DMS114 treated with DMSO at 0.1 percent for 48 hours (cell line): ENCODE measurements around the gene GPC6.

Experiments
- DNase-seq: peaks from one replicate; lab custom pipeline; 2025; ENCODE audit not compliant: unreplicated experiment; lab: John Stamatoyannopoulos, UW

Gene GPC6

DNA sequence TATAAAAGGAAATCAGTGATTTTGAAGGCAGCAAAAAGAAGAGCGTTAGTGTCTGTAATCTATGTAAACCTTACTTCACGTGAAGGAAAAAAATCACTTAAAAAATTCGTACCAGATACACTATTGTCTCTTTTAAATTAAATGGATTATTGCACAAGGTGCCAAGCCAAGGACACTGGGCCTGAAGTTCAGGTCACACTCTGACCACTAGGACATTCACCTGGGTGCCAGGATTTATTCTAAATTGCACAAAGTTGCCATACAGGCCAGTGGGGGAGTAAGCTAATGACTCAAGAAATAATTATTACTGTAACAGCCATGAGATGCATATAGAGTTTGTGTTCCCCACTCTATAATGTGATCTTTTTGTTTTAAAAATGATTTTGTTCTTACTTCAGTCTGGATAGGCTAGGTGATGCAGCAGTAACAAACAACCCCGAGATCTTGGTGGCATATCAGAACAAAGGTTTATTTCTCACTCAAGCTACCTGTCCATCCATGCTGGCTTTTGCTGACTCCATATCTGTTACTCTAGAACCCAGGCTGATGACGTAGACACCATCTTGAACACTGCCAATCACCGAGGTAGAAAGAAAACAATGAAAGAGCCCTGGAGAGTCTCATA is 1000.8 kb downstream of the GPC6 start:
- no peak for DNase-seq

DNA sequence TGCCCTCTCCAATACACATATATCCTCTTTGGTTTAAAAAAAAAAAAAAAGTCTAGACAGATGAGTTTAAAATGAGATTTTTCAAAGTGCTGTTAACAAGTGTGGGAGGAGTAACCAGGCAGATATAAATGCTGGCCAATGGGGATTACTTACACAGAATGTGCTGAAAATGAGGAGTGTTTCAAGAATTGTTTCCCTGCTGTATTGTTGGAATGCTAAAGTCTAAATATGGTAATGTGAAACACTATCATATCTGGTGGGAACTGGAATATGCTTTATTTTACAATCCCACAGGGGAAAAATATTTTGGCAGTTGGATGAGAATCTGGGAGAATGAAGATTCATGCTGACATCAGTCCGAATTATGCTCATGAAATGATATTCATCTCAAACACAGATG is 1002.2 kb downstream of the GPC6 start:
- DNase-seq: no peak

DNA sequence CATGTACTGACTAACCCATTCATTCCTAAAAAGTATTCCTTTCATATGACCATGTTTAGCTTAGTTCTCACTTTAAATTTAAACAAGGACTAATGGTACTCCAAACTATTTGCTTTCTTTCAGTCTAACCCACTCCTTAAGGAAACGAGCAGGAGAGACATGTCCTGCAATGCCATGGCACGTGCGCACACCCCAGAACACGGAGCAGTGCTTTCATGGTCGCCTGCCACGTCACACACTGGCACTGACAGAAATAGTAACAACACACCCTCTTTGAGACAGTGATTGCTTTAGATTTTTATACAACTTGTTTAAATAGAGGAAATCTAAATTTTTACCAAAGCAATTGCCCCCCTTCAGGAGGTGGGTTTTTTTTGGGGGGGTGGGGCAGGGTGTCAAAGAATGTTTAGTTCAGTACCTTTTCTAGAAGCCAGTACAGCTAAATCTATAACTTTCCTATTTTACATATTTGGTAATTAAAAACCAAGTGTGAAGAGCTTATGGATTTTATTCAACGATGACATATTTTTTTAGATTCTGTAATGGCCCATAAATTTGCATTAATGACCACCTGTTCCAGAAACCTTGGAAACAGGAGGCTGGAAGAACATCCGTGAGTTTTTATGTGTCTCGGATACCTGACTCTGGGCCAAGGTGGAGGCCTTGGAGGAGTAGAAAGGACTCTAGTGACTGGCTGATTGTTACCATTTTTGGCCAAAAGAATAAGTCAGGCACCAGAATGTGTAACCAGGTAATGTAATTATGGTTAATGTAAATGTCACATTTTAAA is 1005.7 kb downstream of the GPC6 start:
- DNase-seq: no peak

DNA sequence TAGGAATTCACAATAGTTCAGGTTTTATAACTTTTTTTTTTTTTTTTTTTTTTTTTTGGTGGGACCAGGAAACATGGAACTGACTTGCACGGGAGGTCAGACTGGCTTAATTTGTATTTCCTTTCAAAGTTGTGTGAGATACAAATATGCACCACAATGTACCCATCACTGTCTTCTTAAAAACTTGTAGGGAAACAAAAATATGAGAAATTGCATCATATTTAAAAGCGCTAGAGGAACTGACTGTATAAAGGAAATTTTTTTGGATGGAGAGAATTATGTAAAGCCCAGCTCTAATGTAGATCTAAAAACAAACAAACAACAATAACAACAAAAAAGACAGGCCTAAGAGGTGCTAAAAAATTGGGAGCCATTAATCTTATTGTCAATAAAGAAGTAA is 1006.3 kb downstream of the GPC6 start:
- DNase-seq: no peak

DNA sequence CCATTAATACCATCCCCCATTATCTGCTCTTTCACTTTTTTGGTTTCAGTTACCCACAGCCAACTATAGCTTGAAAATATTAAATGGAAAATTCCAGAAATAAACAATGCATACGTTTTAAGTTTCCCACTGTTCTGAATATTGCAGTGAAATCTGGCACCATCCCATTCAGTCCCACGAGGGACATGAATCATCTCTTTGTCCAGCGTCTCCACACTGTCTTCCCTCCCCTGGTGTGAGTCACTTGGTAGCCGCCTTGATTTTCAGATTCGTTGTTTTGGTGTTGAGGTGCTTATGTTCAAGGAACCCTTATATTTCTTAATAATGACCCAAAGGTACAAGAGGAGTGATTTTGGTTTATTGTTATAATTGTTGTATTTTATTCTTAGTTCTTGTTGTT is 1006.8 kb downstream of the GPC6 start:
- DNase-seq: no peak

DNA sequence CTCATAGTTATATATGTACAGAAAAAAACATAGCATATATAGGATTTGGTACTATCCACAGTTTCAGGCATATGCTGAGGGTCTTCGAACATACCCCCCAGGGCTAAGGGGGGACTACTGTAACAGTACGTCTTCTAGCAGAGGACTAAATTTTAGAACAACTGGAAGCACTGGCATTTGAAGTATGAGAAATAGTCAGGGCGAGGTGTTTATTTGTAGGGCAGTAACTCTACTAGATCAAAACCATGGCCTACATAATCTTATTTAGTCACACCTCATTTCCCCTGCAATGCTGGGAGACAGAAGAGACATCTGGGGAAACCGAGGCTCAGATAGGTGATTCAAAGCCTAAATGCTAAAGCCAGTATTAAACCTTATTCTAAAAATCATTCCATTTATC is 1007.2 kb downstream of the GPC6 start:
- no peak for DNase-seq

DNA sequence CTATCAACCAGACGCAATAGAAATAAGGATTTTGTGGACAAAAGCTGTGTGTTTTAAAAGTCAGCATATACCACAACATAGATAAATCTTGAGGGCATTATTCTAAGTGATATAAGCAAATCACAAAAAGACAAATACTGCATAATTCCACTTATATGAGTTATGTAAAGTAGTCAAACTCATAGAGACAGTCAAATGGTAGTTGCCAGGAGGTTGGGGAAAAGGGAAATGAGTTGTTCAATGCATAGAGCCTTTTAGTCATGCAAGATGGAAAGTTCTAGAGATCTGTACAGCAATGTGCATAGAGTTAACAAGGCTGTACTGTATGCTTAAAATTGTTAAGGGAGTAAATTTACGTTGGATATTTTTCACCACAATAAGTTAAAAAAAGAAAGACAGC is 1008.1 kb downstream of the GPC6 start:
- no peak for DNase-seq

DNA sequence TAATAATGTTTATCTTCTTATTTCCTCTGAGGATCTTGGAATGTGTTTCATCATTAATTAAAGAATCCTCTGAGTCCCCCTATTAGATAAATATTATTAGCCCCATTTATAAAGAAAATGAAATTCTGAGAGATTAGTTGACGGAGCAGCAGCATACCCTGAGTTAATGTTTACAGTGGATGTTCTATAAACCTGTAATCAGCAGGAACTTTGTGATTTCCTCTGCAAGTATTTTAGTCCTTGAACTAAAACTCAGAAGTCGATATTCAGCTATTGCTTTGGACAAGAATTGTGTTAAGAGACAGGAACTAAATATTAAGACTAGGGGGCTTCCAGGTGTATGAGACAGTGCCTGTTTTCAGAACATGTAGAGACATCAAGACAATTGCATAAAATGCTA is 1009.5 kb downstream of the GPC6 start:
- no peak for DNase-seq

DNA sequence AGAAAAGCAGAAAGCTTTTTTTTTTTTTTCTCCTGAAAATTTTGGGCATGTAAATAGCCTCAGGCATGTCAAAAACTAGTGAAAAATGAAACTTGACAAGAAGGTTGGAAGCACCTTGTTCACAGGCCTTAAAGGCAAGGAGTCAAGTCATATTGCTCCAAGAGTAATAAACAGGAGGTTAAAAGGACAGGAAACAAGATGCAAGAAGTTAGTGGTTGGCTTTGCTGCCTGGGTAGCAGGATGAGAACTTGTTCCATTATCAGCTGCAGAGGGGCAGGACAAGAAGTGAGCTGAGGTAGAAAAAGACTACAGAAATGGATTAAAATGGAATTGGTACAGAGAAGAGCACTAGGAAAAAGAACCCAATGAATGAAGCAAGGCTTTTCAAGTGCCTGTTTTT is 1010.3 kb downstream of the GPC6 start:
- DNase-seq: no peak

DNA sequence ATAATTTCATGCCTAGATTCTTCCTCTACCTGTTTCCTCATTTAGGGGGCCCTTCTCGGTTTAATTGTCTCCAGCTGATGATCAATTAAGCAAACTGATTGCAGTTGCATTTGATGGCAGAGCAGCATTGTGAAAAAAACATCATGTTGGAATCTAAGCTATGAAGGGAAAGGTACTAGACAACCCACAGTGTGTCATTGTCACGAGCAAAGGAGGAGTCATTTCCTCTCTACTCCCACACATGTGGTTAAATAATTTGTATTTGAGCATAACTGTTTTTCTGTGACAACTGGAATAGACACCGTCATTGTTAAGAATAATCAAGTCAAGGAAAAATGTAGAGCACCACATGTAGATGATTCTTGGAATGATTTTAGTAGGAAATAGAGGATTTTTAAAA is 1012.5 kb downstream of the GPC6 start:
- DNase-seq: no peak

DNA sequence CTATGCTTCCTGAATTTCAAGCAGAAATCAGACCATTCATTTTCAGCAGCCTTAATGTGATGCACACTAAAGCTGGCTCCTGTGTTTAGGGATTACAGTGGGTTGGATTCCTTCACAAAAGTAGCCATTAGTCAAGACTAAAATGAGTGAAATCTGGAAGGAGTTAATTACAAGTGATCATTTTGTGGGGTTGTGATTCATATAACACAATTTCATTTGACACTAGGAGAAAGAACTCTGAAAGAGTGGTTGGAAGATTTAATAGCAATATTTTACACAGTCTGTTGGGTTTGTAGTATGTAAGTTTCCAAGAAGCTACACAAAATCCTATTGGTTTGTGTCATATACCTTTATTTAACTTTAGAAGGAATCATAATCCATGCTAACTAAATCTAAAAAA is 1015.9 kb downstream of the GPC6 start:
- no peak for DNase-seq

DNA sequence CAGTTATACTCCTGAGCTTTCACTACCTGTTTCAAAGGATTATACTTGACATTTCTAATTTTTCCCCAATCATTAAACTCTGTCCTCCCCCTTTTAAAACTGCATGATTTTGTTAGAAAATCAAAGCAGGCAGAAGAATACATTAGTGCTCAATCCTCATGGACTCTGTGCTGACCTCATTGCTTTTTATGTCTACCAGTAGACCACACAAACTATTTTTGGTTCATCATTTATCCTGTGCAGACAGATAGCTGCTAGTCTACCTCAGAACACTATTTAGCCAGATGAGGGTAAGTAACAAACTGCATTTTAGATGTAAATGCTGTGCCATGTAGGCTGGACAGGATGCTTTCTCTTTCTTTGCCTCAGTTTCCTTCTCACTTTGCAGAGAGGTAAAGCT is 1016.9 kb downstream of the GPC6 start:
- DNase-seq: no peak

DNA sequence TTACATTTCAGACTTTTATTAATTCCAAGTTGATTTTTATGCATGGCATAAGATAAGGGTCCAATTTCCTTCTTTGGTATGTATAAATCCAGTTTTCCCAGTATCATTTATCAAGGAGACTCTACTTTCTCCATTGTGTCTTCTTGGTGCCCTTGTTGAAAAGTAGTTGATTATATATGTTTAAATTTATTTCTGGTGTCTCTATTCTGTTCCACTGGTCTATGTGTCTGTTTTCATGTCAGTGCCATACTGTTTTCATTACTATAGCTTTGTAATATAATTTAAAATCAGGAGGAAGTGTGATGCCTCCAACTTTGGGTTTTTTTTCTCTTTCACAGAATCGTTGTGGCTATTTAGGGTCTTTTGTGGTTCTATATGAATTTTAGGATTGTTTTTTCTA is 1019.9 kb downstream of the GPC6 start:
- DNase-seq: no peak

DNA sequence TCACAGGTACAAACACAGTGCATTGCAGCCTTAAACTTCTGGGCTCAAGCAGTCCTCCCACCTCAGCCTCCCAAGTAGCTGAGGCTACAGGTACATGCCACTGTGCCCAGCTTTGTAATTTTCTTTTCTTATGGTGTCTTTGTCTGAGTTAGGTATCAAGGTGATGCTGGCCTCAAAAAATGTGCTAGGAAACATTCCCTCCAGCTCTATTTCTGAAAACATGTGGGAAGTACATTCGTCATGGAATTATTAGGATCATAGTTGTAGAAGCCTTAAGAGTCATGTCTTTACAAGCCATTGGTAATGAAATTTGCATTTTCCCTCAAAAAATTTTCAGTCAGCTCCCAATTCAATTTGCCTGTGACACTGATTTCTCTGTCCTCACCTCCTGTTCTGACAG is 1021.3 kb downstream of the GPC6 start:
- no peak for DNase-seq

DNA sequence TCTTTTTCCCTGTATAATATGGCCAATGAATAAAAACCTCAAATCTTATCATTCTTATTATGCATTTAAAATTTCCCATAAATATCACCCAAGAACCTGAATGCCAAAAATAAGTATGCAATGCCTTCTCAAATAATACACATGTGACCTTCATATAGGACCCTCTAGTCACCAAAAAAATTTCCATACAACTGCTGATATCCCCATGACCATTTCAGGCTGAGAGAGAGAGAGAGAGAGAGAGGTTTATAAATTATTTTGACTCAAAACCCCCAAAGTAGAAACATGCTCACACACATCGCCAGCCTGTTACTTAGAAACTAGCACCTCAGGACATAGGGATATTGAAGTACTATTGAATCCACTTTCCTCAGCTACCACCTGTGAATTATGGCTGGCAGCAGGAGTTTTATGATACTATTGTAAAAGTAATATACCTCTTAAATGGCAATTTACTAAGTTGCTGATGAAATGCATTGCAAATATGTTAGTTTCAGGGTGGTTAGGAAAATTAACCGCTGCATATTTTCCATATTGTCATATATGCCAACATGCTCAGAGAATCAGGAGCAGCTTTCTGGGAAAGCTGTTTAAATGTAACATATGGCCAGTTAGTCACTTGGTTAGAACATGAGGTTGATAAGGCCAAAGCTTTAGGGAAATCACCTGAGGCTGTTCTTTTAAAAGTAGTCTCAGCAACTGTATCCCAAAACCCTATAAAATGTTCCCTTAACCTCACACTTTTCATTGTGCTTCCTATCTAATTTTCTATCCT is 1022.0 kb downstream of the GPC6 start:
- no peak for DNase-seq

DNA sequence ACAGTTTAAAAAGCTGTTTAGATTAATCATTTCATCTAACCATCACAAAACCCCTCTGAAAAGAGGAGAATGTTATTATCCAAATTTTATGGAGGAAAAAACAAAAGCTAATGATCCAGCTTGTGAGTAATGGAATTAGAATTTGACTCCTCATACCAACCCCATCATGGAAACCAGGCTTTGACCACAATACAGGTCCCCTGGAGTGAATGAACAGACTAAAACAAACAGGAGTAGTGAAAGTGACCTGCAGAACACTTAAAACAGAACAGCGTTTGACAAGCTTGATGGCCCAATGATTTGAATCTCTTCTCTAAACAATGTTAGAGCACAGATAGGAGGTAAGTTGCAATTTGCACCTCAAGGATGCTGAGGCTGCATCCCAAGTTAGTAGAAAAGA is 1022.9 kb downstream of the GPC6 start:
- no peak for DNase-seq

DNA sequence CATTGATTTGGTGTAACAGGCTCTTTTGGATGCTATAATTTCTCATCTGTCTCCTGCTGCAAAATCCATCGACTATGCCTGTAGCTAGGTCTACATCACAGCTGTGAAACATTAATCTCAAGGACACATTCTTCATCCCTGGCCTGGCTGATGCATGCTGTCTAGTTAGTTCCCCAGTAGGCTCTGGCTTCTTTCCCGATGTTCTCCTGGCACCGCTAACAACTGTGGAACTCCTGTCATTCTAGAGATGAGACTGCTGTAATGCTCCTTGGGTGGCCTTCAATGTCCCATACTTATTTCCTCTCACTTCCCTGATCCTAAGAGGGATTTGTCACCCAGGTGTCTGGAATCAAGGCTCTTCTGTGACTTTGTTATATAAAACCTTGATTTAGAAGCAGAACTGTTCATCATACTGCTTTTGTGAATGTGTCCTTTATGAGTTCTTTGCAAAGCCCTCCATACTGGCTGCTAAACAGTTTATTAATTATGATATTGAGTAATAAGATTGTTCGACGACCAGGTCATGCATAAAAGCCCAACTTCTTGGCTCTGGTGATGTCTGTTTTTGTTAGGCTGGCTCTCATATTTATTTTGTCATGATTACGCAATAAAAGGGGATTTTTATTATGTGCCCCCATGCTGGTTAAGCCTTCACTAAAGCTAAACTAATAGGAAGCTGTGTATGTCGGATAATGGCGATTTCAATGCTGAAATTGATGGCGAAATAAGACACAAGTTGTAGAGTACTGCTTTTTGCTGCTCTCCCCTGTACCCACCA is 1025.4 kb downstream of the GPC6 start:
- no peak for DNase-seq

DNA sequence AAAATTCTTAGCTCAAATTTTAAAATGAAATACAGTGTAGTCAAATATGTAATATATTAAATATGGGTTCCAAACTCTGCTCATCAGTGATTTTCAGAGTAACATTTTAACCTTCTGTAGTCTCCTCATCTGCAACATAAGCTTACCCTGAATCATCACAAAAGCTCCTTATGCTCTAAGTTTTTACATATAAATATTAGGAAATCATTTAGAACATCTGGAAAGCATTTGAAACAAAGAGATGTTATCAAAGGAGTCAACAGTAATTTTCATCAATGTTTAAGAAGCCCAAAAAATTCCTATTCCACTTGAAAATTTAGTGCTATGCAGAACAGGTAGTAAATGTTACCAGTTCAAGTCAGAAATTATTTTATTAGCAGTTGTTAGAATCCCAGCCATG is 1028.1 kb downstream of the GPC6 start:
- no peak for DNase-seq

DNA sequence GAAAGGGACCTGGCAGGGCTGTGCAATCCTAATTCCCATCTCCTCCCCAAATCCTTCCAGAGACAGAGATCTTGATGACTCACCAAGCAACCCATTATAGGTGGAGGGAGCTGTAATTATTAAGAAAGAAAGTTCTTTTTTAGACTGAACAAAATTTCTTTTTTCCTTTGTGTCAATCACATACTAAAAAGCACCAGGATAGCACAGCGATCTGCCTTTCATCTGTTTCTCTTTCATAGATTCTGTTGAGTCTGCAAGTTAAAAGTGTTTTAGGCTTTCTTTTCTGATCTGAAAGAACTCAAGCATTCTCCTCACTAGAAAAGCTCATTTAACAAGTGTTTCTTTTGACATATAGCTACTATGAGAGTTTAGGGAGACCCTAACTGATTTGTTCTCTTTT is 1030.1 kb downstream of the GPC6 start:
- DNase-seq: no peak

DNA sequence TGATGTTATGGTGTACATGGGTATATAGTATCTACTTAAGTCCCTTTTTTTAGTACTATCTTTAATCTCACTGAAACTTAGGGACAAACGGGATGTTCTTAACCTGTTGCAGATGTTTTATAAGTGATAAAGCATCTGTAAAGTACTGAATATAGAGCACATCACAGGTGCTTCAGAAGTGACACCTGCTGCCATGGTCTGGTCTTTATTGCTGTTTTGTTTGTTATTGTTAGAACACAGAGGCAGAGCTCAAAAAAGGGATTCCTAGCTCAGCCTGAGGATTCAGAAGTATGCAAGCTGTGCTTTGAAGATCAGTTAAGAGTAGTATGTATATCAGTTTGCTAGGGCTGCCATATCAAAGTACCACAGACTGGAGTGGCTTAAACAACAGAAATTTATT is 1033.4 kb downstream of the GPC6 start:
- no peak for DNase-seq

DNA sequence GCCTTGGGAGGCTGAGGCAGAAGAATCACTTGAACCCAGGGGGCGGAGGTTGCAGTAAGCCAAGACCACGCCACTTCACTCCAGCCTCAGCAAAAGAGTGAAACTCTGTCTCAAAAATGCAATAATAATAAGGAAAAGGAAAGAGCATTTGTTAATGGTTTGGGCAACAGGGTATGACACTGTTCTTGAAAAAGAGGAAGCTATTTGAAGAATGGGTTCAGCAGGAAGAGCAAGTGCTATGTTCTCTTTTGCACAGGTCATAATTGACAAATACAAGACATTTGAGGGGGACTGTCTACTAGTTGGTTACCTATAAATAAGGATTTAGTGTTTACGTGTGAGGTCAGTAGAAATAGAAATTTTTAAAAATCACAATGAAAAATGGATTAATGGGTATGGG is 1034.6 kb downstream of the GPC6 start:
- DNase-seq: no peak
